HEK293 (cell line): ENCODE data around the gene DDAH1.

Experiments
- CTCF ChIP-seq: fragments of 450-650 bp; formaldehyde crosslinking; IDR thresholded peaks from 2 replicates; pipeline ENCODE4 v1.5.1; 2016; ENCODE audit warnings: missing biosample characterization, missing genetic modification characterization
- SETDB1 ChIP-seq: IDR thresholded peaks from one replicate; pipeline ENCODE4 v1.6.1; 2017; ENCODE audit warnings: mild to moderate bottlenecking, low read length, moderate library complexity, mixed read lengths; ENCODE audit not compliant: insufficient read length
- ZNF174 ChIP-seq: fragments of 450-650 bp; formaldehyde crosslinking; IDR thresholded peaks from 2 replicates; pipeline ENCODE4 v1.5.0; 2017; ENCODE audit warnings: missing biosample characterization, mild to moderate bottlenecking, missing genetic modification characterization
- ZNF335 ChIP-seq: fragments of 450-650 bp; formaldehyde crosslinking; conservative IDR thresholded peaks from 2 replicates; pipeline ENCODE4 v1.5.1; 2016; ENCODE audit warnings: missing biosample characterization, missing genetic modification characterization
- ZNF449 ChIP-seq: fragments of 450-650 bp; formaldehyde crosslinking; IDR thresholded peaks from 2 replicates; pipeline ENCODE4 v1.5.1; 2017; ENCODE audit warnings: missing biosample characterization, mild to moderate bottlenecking, missing genetic modification characterization, moderate library complexity
- ZNF621 ChIP-seq: fragments of 450-650 bp; formaldehyde crosslinking; IDR thresholded peaks from 2 replicates; pipeline ENCODE4 v1.5.1; 2017; ENCODE audit warnings: missing biosample characterization, missing genetic modification characterization
- ZNF777 ChIP-seq: fragments of 450-650 bp; formaldehyde crosslinking; IDR thresholded peaks from 2 replicates; pipeline ENCODE4 v1.5.1; 2017; ENCODE audit warnings: missing biosample characterization, missing genetic modification characterization, borderline replicate concordance

- TF ChIP-seq ZNF174 (tag by site-specific recombination), result no peak
- TF ChIP-seq SETDB1, result no peak
- no peak for TF ChIP-seq CTCF
- no peak for TF ChIP-seq ZNF449 (tag by site-specific recombination)
- no peak for TF ChIP-seq ZNF777 (tag by site-specific recombination)
- TF ChIP-seq ZNF621 (tag by site-specific recombination), result no peak
- no peak for TF ChIP-seq ZNF335
Observed at GRCh38 chr1:85326336-85326735, 138.6 kb downstream of the DDAH1 start.
